ENCODE measurements around the gene GDF11. TPM values are rescaled to one million over a fixed set of nuclear protein-coding genes. Genes with fewer than 3 reads are reported as not detected.
A peak's percentile ranks its signal among the peaks of the same experiment; 100 is the strongest.

GDF11 gene
- total RNA-seq, 2 donors from 2014 or later, result 8.1 to 8.6 TPM

GRCh38 chr12:55696141-55696540, 46.8 kb upstream of the GDF11 start:
- Histone ChIP-seq H3K27ac (no peak overlapping the region), H3K4me3 (no peak overlapping the region), H3K4me1 (peaks cover 0 to 11% of the 10 kb centered on the region in 2 donors), H3K27me3 (no peaks in the 10 kb centered on the region), H3K9me3 (no peaks in the 10 kb centered on the region), H3K36me3 (peaks cover 91% of the 10 kb centered on the region)
- TF ChIP-seq CTCF (IDR thresholded peaks at IDR 0.05), result no peak
- DNase-seq (ENCODE audit: low spot score), result no peak

DNA sequence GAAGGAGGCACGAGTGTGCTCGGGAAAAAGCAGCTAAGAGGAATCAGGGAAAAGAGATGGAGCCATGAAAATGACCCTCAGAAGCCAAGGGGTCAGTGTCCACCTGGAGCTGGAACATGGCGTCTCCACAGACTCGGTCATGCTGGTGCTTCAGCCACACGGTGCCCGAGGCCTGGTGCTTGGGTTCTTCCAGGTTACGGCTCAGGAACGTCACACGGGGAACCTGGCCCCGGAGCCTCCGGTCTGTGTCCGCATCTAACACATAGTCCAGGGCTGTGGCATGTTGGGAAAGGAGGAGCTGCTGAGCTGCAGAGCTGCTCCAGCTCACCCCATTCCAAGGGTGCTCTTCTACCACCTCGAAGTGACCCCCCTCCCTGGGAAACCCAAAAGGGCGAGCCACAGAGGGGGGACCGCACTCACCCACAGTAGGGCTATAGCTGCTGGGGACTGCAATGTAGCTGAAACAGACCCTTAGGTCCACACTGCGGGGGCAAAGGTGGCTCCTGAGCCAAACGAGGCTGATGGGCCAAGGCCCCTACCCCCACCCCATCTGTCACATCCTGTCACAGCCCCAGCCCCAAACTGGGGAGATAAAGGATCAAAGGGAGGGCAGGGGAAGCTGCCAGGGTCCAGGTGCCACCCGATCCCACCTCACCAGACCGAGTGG, 46.0 kb upstream of the GDF11 start:
- Histone ChIP-seq H3K27me3 (no peaks in the 10 kb centered on the region), H3K4me3 (no peak overlapping the region), H3K36me3 (peaks cover 93% of the 10 kb centered on the region), H3K4me1 (peaks cover 0 to 18% of the 10 kb centered on the region in 2 donors), H3K27ac (no peak overlapping the region), H3K9me3 (no peaks in the 10 kb centered on the region)
- no peak for DNase-seq (ENCODE audit: low spot score)
- no peak for TF ChIP-seq CTCF (IDR thresholded peaks at IDR 0.05)

GRCh38 chr12:55697686-55698085, 45.2 kb upstream of the GDF11 start:
- Histone ChIP-seq H3K36me3 (peaks cover 91% of the 10 kb centered on the region), H3K27ac (no peak overlapping the region)
- TF ChIP-seq CTCF (IDR thresholded peaks at IDR 0.05), result no peak

GRCh38 chr12:55698241-55698955, 44.5 kb upstream of the GDF11 start:
- DNase-seq (ENCODE audit: low spot score), result no peak
- no peak overlapping the region for H3K4me3 ChIP-seq
- H3K36me3 ChIP-seq, result peaks cover 84% of the 10 kb centered on the region
- no peaks in the 10 kb centered on the region for H3K27me3 ChIP-seq
- H3K4me1 ChIP-seq, result peaks cover 0 to 31% of the 10 kb centered on the region in 2 donors
- peak overlapping the region in 1 of 2 donors; percentile 23 for H3K27ac ChIP-seq
- no peak for TF ChIP-seq CTCF (IDR thresholded peaks at IDR 0.05)
- no peaks in the 10 kb centered on the region for H3K9me3 ChIP-seq

More at GRCh38 chr12:55697686-55698085, 45.2 kb upstream of the GDF11 start:
- DNase-seq (ENCODE audit: low spot score), result no peak
- no peak overlapping the region for H3K4me3 ChIP-seq
- H3K27me3 ChIP-seq, result no peaks in the 10 kb centered on the region
- peaks cover 0 to 24% of the 10 kb centered on the region in 2 donors for H3K4me1 ChIP-seq
- no peaks in the 10 kb centered on the region for H3K9me3 ChIP-seq

DNA sequence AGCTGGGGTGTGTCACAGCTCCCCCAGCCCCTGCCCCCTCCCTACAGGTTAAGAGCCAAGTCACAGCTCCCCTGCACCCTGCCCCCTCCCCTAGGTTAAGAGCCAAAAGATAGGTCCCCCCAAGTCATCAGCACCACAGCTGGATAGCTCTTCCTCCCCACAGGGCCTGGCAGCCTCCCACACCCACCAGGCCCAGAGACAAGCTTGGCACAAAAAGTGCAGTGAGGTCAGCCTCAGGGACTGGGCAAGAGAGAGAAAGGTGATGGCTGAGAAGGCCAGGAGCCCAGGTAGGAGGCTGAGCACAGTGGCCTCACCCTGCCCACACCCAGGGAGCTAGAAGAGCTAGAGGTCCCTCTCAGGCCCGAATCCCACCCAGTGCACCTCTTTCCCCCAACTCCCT, 44.0 kb upstream of the GDF11 start:
- no peaks in the 10 kb centered on the region for H3K9me3 ChIP-seq
- no peaks in the 10 kb centered on the region for H3K27me3 ChIP-seq
- TF ChIP-seq CTCF (IDR thresholded peaks at IDR 0.05), result no peak
- H3K27ac ChIP-seq, result peak overlapping the region; percentile 23 to 33
- H3K4me1 ChIP-seq, result peaks cover 0 to 37% of the 10 kb centered on the region in 2 donors
- H3K4me3 ChIP-seq, result no peak overlapping the region
- H3K36me3 ChIP-seq, result peaks cover 78% of the 10 kb centered on the region
- DNase-seq (ENCODE audit: low spot score), result no peak

Data from right atrium auricular region (tissue), 2 donors.